Epithelial cell of proximal tubule (primary cell): ENCODE results near the gene MSLN. TPM values are rescaled to one million over a fixed set of nuclear protein-coding genes. Genes with fewer than 3 reads are reported as not detected.
"Not testable (repeated sequence)": the region's sequence is repeated elsewhere in the genome, so short reads cannot be mapped to it uniquely, and the experiment has no call there.

Experiments used
- DNase-seq: peaks from one replicate; pipeline ENCODE4 v3.0.0-alpha.2; 2011; ENCODE audit warnings: low read depth
- H3K4me3 ChIP-seq: 2 replicates; pipeline ENCODE4 v1.5.1; 2011; ENCODE audit warnings: low read depth, mild to moderate bottlenecking, low read length
- total RNA-seq: library from RNA; depleted of rRNA; stranded (reverse); fragments of >200 nt; gene quantifications from 2 replicates; pipeline ENCODE4 v1.2.3, GENCODE V29; 2015
- TF ChIP-seq, protein P1 (sequence below): conservative IDR thresholded peaks from 2 replicates; pipeline ENCODE4 v1.5.1; 2012; ENCODE audit warnings: low read depth, mild to moderate bottlenecking, low read length

MSLN gene
- total RNA-seq, 1 donor from 2014 or later, result 29.7 TPM

DNA sequence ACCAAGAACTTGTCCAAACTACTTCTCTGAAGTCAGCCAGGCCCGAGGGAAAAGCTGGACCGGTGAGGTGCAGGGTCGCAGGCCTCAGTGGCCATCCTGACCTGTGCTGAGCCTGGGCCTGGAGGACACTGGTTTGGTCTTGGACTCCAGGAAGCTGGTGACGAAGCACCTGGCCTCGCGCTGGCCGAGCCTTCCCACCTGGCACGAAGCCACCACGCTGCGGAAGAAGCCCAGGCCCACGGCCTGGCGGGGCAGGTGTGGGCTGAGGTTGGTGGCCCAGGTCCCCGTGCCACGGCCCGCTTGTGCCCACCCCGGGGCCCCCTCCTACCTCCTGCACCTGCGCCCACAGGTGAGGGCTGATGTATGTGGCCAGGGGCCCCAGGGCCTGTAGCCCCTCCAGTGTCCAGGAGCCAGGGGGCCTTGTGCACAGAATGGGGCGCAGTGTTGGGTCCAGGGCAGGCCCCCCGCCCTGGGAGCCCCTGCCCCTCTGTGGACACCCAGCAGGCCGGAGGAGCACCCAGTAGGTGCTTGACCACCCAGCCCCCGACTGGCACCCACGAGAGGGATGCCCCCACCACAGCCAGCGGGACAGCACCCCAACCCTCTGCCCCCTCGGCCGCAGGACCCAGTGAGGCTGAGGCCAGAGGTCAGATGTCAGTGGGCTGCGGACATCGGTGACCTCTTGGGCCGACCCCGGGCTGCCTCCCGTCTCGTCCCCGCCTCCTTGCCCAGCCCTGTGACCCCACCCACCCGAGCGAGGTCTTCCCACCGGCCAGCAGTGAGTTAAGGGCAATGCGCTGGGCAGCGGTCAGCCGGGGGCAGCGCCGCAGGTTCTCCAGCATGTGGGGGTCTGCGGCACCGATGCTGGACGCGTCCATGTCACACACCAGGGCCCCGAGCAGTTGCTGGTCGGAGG, 13.8 kb downstream of the MSLN start:
- TF ChIP-seq, protein P1, sequence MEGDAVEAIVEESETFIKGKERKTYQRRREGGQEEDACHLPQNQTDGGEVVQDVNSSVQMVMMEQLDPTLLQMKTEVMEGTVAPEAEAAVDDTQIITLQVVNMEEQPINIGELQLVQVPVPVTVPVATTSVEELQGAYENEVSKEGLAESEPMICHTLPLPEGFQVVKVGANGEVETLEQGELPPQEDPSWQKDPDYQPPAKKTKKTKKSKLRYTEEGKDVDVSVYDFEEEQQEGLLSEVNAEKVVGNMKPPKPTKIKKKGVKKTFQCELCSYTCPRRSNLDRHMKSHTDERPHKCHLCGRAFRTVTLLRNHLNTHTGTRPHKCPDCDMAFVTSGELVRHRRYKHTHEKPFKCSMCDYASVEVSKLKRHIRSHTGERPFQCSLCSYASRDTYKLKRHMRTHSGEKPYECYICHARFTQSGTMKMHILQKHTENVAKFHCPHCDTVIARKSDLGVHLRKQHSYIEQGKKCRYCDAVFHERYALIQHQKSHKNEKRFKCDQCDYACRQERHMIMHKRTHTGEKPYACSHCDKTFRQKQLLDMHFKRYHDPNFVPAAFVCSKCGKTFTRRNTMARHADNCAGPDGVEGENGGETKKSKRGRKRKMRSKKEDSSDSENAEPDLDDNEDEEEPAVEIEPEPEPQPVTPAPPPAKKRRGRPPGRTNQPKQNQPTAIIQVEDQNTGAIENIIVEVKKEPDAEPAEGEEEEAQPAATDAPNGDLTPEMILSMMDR, result no peak
- H3K4me3 ChIP-seq, result no peak overlapping the region
- no peak for DNase-seq

DNA sequence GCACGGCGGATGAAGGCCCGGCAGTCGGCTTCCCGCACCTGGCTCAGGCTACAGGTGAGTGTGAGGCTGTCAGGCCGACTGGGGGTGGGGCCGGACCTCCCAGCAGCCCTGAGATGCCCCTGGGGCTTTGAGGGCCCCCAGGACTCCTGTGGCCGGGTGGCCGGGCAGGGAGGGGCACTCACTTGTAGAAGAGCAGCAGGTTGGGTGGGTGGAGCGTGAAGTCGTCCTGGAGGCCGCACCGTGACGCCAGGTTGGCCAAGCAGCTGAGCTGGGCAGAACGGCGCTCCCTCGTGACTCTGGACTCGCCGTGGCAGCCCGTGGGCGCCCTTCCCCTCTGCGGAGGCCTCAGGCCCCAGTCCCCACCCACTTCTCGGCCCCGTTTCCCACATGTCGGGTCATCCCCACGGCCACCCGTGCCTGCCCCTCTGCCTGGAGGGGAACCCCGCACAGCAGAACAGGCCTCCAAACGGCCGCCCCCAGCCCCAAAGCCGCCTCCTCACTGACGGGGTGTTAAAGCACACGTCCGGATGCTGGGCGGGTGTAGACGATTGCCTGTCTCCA, 14.8 kb downstream of the MSLN start:
- no peak overlapping the region for H3K4me3 ChIP-seq
- DNase-seq, result no peak
- TF ChIP-seq, protein P1, result no peak

DNA sequence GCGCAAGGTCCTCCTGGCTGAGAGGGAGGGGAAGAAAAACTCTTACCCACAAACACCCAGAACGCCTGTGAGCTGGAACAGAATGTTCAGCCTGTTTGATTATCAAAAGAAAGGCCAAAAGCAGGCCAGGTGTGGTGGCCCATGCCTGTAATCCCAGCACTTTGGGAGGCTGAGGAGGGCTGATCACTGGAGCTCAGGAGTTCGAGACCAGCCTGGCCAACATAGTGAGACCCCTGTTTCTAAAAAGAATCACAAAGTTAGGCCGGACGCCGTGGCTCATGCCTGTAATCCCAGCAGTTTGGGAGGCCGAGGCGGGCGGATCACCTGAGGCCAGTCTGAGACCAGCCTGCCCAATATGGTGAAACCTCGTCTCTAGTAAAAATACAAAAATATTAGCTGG, 15.8 kb downstream of the MSLN start:
- not testable (repeated sequence) for DNase-seq, H3K4me3 ChIP-seq

DNA sequence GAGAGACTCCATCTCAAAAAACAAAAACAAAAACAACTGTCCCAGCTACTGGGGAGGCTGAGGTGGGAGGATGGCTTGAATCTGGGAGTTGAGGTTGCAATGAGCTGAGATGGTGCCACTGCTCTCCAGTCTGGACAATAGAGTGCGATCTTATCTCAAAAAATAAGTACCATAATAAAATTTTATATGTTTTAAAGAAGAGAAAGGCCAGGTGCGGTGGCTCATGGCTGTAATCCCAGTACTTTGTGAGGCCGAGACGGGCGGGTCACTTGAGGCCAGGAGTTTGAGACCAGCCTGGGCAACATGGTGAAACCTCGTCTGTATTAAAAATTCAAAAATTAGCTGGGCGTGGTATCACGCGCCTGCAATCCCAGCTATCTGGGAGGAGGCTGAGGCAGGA, 16.3 kb downstream of the MSLN start:
- DNase-seq, result no peak
- TF ChIP-seq, protein P1, result no peak
- H3K4me3 ChIP-seq, result no peak overlapping the region

DNA sequence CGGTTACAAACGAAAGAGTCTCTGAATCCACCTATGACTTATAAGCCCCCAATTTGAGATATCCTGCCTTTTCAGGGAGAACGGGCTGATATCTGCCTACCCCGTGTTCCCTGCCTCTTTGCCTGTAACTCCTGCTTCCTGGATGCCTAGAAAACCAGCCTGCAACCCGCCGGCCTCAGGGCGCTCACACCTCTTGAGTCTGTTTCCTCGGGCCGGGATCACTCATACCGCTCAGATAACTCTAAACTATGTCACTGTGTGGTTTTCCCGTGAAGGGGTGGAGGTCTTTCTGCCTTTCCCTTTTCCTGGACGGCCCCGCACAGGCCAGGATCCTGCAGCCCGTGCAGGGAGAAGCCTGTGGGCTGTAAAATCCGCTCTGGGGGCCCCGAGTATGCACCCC, 17.3 kb downstream of the MSLN start:
- TF ChIP-seq, protein P1, result no peak
- no peak overlapping the region for H3K4me3 ChIP-seq
- DNase-seq, result no peak

DNA sequence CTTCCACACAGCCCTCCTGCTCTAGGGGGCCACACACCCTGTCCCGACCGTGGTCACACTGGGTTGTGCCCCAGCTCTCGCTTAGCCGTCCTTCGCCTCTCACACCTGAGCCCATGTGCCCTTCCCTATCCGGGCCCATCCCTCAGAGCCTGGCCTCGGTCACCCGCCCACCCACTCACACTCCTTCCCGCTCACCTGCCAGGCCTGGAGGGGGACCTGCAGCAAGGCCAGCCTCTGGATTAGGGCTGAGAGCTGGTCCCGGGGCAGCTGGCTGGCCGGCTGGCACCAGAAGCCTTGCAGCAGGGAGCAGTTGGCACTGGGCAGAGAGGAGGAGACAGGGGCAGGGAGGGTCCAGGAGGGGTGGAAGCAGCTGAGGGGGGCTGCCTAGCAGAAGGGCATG, 17.9 kb downstream of the MSLN start:
- no peak overlapping the region for H3K4me3 ChIP-seq
- no peak for DNase-seq
- TF ChIP-seq, protein P1, result no peak

DNA sequence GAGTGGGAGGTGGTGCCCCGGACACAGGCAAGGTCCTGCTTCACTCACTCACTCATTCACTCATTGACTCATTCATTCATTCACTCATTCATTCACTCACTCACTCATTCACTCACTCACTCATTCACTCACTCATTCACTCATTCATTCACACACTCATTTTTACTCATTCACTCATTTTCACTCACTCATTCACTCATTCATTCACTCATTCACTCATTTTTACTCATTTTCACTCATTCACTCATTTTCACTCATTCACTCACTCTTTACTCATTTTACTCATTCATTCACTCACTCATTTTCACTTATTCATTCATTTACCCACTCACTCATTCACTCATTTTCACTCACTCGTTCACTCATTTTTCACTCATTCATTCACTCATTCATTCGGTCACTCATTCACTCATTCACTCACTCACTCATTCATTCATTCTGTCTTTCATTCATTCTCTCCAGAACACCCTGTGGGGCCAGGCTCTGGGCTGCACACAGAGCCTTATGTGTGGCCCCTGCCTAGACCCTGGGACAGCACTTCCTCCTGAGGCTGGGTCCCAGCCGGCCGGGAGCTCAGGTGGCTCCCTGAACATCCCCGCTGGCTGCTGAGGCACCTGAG, 18.5 kb downstream of the MSLN start:
- no peak for DNase-seq
- TF ChIP-seq, protein P1, result no peak
- H3K4me3 ChIP-seq, result no peak overlapping the region
